Panc1 (cell line): Measurements from ENCODE around the gene FUT8. TPM values are rescaled to one million over a fixed set of nuclear protein-coding genes. Genes with fewer than 3 reads are reported as not detected.

ENCODE experiments used
- ATAC-seq: fragments of 200-7000 bp; cut with Tn5 transposase; 2 replicates; pipeline ENCODE4 v1.9.1; 2020; ENCODE audit warnings: mild to moderate bottlenecking, moderate library complexity
- BruUV-seq: library from RNA; stranded (reverse); fragments of 400-500 nt; replicated peaks from 2 replicates; lab custom pipeline; 2021; lab: Mats Ljungman, UMichigan
- CTCF ChIA-PET: fragments of 300-600 bp; sonication (Branson Sonifier 250); formaldehyde crosslinking; loops from one replicate; lab custom pipeline; 2022; ENCODE audit warnings: antibody characterized with exemption; lab: Charles Lee
- POLR2A ChIA-PET: fragments of 300-600 bp; sonication (Branson Sonifier 250); formaldehyde crosslinking; loops from one replicate; lab custom pipeline; 2022; ENCODE audit warnings: antibody characterized with exemption; lab: Charles Lee
- DNase-seq: peaks from one replicate; pipeline ENCODE4 v3.0.0-alpha.2; 2010; ENCODE audit warnings: low read depth, low spot score
- H3K27ac ChIP-seq: 2 replicates; pipeline ENCODE4 v1.5.1; 2011; ENCODE audit warnings: mild to moderate bottlenecking, low read length, inconsistent platforms
- H3K27me3 ChIP-seq: fragments of 200-500 bp; sonication (Bioruptor generic); 2 replicates; pipeline ENCODE4 v1.6.0; 2014; ENCODE audit warnings: low read length, inconsistent platforms; ENCODE audit not compliant: control insufficient read depth, insufficient read depth
- H3K36me3 ChIP-seq: fragments of 200-500 bp; sonication (Bioruptor generic); 2 replicates; pipeline ENCODE4 v1.5.1; 2014; ENCODE audit warnings: inconsistent platforms, mild to moderate bottlenecking, low read length, moderate library complexity; ENCODE audit not compliant: control insufficient read depth, insufficient read depth
- H3K4me1 ChIP-seq: 2 replicates; pipeline ENCODE4 v1.5.1; 2011; ENCODE audit warnings: inconsistent platforms, mild to moderate bottlenecking, low read length, moderate library complexity; ENCODE audit not compliant: control insufficient read depth, insufficient read depth
- H3K4me3 ChIP-seq, 2 experiments: 2 replicates each; pipeline ENCODE4 v1.5.1; 2011 to 2012; ENCODE audit warnings: low read depth in 2 of 2, low read length in 2 of 2, mild to moderate bottlenecking in 2 of 2, inconsistent platforms in 1 of 2, moderate library complexity in 1 of 2
- H3K9me3 ChIP-seq: fragments of 200-500 bp; sonication (Bioruptor generic); 2 replicates; pipeline ENCODE4 v1.5.1; 2014; ENCODE audit warnings: low read depth, mild to moderate bottlenecking, inconsistent platforms, low read length, moderate library complexity; ENCODE audit not compliant: control insufficient read depth, insufficient read depth
- CTCF ChIP-seq: fragments of 450-650 bp; IDR thresholded peaks from 2 replicates; pipeline ENCODE4 v1.5.1; 2017; ENCODE audit warnings: mild to moderate bottlenecking
- POLR2AphosphoS5 ChIP-seq: IDR thresholded peaks from 2 replicates; pipeline ENCODE4 v1.6.1; 2012; ENCODE audit warnings: mild to moderate bottlenecking, low read depth, low read length, moderate library complexity
- REST ChIP-seq, 2 experiments: IDR thresholded peaks; 2 replicates each; pipeline ENCODE4 v1.6.1; 2011 to 2012; ENCODE audit warnings: low read depth in 2 of 2, control low read depth in 1 of 2, low read length in 1 of 2, mild to moderate bottlenecking in 1 of 2, moderate library complexity in 1 of 2; ENCODE audit not compliant: insufficient read depth in 1 of 2
- SIN3A ChIP-seq: IDR thresholded peaks from 2 replicates; pipeline ENCODE4 v1.6.1; 2012; ENCODE audit warnings: low read depth, mild to moderate bottlenecking, low read length, moderate library complexity, borderline replicate concordance; ENCODE audit not compliant: insufficient read depth
- TCF7L2 ChIP-seq: IDR thresholded peaks from 2 replicates; pipeline ENCODE4 v1.6.1; 2011; ENCODE audit warnings: mild to moderate bottlenecking, low read depth, low read length, inconsistent platforms
- in situ Hi-C: cut with HindIII; loops from 2 replicates; pipeline ENCODE4 v1.10.0; 2016; ENCODE audit warnings: low sequenced_read_pairs, low pct_unique_long_range_greater_than_20kb
- intact Hi-C: fragments of 100-400 bp; cut with micrococcal nuclease; formaldehyde crosslinking; loops from one replicate; pipeline ENCODE4 v1.10.0; 2022; ENCODE audit not compliant: unreplicated experiment
- total RNA-seq: library from RNA; stranded (reverse); gene quantifications from one replicate; pipeline ENCODE4 v1.2.1, GENCODE V29; 2021; ENCODE audit not compliant: unreplicated experiment

FUT8 gene
- total RNA-seq, 1 experiment from 2014 or later, result 31.4 TPM

- Histone ChIP-seq H3K9me3 (no peaks in the 10 kb centered on the region), H3K27me3 (no peaks in the 10 kb centered on the region), H3K27ac (peak overlapping the region; percentile 79), H3K36me3 (no peaks in the 10 kb centered on the region), H3K4me1 (peaks cover 16% of the 10 kb centered on the region), H3K4me3 (peak overlapping the region; percentile 71 to 92)
- intact Hi-C loops, result loop anchor here (5.0 to 10.0 kb wide), 2 partner anchors 189 to 248 kb away; no protein-coding TSS in a partner anchor
- BruUV-seq, result no TSS peak
- in situ Hi-C loops, result no loop called here
- ChIA-PET POLR2A (interaction anchor here (0.6 kb wide), 1 partner anchor 26 kb away, joined by 5 read pairs; no protein-coding TSS in a partner anchor), CTCF (interaction anchor here (0.7 to 1.7 kb wide), 3 partner anchors 412 to 430 kb away, joined by 7 to 8 read pairs (median 7); no protein-coding TSS in a partner anchor)
- ATAC-seq (peak; percentile 78), DNase-seq (no peak)
- TF ChIP-seq REST (IDR thresholded peaks at IDR 0.05; ENCODE audit: insufficient read depth in 1 of 2, low read depth in 2 of 2, low read length in 1 of 2) (no peak), CTCF (no peak), POLR2AphosphoS5 (no peak), SIN3A (no peak), TCF7L2 (no peak)
Observed at GRCh38 chr14:65412856-65413738, 567 bp downstream of the FUT8 start.

GRCh38 chr14:65413739-65414045 is 1.2 kb downstream of the FUT8 start:
- Histone ChIP-seq H3K36me3 (no peaks in the 10 kb centered on the region), H3K4me1 (peaks cover 16% of the 10 kb centered on the region), H3K4me3 (peak overlapping the region; percentile 71 to 92), H3K27me3 (no peaks in the 10 kb centered on the region), H3K9me3 (no peaks in the 10 kb centered on the region), H3K27ac (peak overlapping the region; percentile 79)
- intact Hi-C loops (loop anchor here (5.0 to 10.0 kb wide), 2 partner anchors 189 to 249 kb away; no protein-coding TSS in a partner anchor), in situ Hi-C loops (no loop called here)
- TF ChIP-seq SIN3A, result no peak
- TF ChIP-seq CTCF, result no peak
- TF ChIP-seq REST (IDR thresholded peaks at IDR 0.05; ENCODE audit: insufficient read depth in 1 of 2, low read depth in 2 of 2, low read length in 1 of 2), result no peak
- TF ChIP-seq POLR2AphosphoS5, result no peak
- no peak for TF ChIP-seq TCF7L2
- ATAC-seq (no peak), DNase-seq (no peak)
- no TSS peak for BruUV-seq
- CTCF ChIA-PET, result interaction anchor here (1.4 kb wide), 1 partner anchor 411 kb away, joined by 8 read pairs; no protein-coding TSS in a partner anchor
- POLR2A ChIA-PET, result interaction anchor here (0.6 kb wide), 1 partner anchor 26 kb away, joined by 5 read pairs; no protein-coding TSS in a partner anchor
